Measurements from ENCODE around the gene MAD1L1.

MAD1L1 gene

DNA sequence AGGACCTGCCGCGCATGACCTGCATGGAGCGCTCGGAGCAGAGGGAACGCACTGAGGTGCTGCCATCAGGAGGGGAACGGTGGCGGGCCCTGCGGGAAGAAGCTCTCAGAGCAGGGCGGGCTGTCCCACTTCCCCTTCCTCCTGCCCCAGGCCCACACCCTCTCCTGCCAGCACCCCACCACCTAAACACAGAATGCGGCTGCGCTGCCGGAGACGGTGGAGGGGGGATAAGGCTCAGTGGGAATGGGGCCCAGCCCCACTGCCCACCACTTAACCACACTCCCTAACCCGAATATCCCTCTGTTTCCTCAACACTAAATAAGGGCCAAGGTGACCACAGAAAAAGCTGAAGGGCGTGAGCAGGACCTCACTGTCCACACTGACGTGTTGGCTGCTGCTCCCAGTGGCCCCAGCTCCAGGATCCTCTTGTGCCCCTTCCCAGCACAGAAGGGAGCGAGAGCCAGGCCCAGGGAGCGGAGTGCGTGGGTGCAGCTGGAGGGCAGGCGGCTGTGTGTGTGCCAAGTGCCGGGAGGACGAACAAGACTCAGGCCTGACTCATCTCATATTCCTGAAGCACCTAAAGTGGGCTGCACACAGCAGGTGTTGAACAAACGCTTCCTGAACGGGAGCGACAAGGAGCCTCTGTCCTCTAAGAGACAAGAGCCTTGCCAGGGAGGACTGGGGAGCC, 116.8 kb downstream of the MAD1L1 start:
- no peak overlapping the region for H2BK5ac ChIP-seq (ENCODE audit: low read depth, low read length, poor library complexity, severe bottlenecking)
- no peak overlapping the region for H4K91ac ChIP-seq (ENCODE audit: low read length)
- 92% methylated on average over 22 of the region's 25 CpGs for WGBS
- no peak overlapping the region for H2BK120ac ChIP-seq (ENCODE audit: low read depth, low read length)
- no peak overlapping the region for H4K8ac ChIP-seq (ENCODE audit: low read length)
- H2AK5ac ChIP-seq (ENCODE audit: low read length, severe bottlenecking): no peak overlapping the region
- H3K9me3 ChIP-seq (ENCODE audit: control insufficient read depth, low read length): no peaks in the 10 kb centered on the region
- no peak overlapping the region for H3K27ac ChIP-seq (ENCODE audit: low read length, poor library complexity, severe bottlenecking)
- peaks cover 6 to 22% of the 10 kb centered on the region in 2 experiments for H3K36me3 ChIP-seq (ENCODE audit: control insufficient read depth in 1 of 2, insufficient read depth in 2 of 2, low read depth in 1 of 2, low read length in 2 of 2)
- H2BK15ac ChIP-seq (ENCODE audit: low read depth, poor library complexity, severe bottlenecking): no peak overlapping the region
- H3K4me3 ChIP-seq (ENCODE audit: insufficient read depth in 1 of 2, low read depth in 1 of 2, low read length in 2 of 2): no peak overlapping the region
- H3K79me1 ChIP-seq (replicated peaks; ENCODE audit: low read length, poor library complexity, severe bottlenecking): peaks cover 22% of the 10 kb centered on the region
- DNase-seq: no peak
- no peak overlapping the region for H2BK12ac ChIP-seq (ENCODE audit: low read length in 2 of 2)
- H3K23ac ChIP-seq (ENCODE audit: low read length in 2 of 2): no peak overlapping the region
- H3K14ac ChIP-seq (ENCODE audit: low read length in 2 of 2): no peak overlapping the region
- no peak overlapping the region for H3K9ac ChIP-seq (ENCODE audit: low read length)
- H3K4me1 ChIP-seq (ENCODE audit: control insufficient read depth, insufficient read depth, low read depth, low read length): peaks cover 48% of the 10 kb centered on the region
- H3K4me2 ChIP-seq (ENCODE audit: low read length, poor library complexity, severe bottlenecking): no peak overlapping the region
- no peak overlapping the region for H3K4ac ChIP-seq (ENCODE audit: low read depth in 1 of 2, low read length in 2 of 2)
- H2AFZ ChIP-seq (ENCODE audit: low read depth, low read length): no peak overlapping the region
- H3K18ac ChIP-seq (ENCODE audit: low read depth in 1 of 2, low read length in 2 of 2): no peak overlapping the region
- no peaks in the 10 kb centered on the region for H3K27me3 ChIP-seq (ENCODE audit: control insufficient read depth in 1 of 2, insufficient read depth in 1 of 2, low read length in 2 of 2)

DNA sequence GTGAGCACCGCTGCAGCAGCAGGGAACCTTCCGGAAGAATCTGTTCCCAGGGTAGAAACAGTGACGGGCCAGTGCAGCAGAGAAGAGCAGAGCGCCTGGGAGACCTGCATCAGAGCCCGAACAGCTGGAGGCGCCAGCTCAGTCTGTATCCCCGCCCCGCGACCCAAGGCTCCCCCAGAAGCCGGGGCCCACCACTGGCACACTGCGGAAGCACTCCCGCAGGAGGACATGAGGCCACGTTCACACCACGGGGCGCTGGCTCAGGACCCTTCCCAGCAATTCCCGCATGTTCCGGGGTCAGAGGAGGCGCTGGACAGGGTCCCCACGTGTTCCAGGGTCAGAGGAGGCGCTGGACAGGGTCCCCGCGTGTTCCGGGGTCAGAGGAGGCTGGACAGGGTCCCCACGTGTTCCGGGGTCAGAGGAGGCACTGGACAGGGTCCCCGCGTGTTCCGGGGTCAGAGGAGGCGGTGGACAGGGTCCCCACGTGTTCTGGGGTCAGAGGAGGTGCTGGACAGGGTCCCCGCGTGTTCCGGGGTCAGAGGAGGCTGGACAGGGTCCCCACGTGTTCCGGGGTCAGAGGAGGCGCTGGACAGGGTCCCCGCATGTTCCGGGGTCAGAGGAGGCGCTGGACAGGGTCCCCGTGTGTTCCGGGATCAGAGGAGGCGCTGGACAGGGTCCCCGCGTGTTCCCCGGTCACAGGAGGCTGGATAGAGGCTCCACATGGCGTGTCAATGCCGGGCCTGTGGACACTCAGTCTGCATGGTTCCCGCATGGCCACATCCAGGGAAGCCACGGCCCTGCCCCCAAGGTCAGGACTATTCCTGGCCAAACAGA, 117.6 kb downstream of the MAD1L1 start:
- H3K9ac ChIP-seq (ENCODE audit: low read length): no peak overlapping the region
- H3K27me3 ChIP-seq (ENCODE audit: control insufficient read depth in 1 of 2, insufficient read depth in 1 of 2, low read length in 2 of 2): no peaks in the 10 kb centered on the region
- H3K79me1 ChIP-seq (replicated peaks; ENCODE audit: low read length, poor library complexity, severe bottlenecking): peaks cover 22% of the 10 kb centered on the region
- H2AFZ ChIP-seq (ENCODE audit: low read depth, low read length): no peak overlapping the region
- no peak overlapping the region for H3K27ac ChIP-seq (ENCODE audit: low read length, poor library complexity, severe bottlenecking)
- no peak overlapping the region for H2BK15ac ChIP-seq (ENCODE audit: low read depth, poor library complexity, severe bottlenecking)
- no peaks in the 10 kb centered on the region for H3K9me3 ChIP-seq (ENCODE audit: control insufficient read depth, low read length)
- peaks cover 48% of the 10 kb centered on the region for H3K4me1 ChIP-seq (ENCODE audit: control insufficient read depth, insufficient read depth, low read depth, low read length)
- H2BK12ac ChIP-seq (ENCODE audit: low read length in 2 of 2): no peak overlapping the region
- H2AK5ac ChIP-seq (ENCODE audit: low read length, severe bottlenecking): no peak overlapping the region
- peaks cover 6 to 15% of the 10 kb centered on the region in 2 experiments for H3K36me3 ChIP-seq (ENCODE audit: control insufficient read depth in 1 of 2, insufficient read depth in 2 of 2, low read depth in 1 of 2, low read length in 2 of 2)
- WGBS: 98% methylated on average over 49 of the region's 49 CpGs
- H3K18ac ChIP-seq (ENCODE audit: low read depth in 1 of 2, low read length in 2 of 2): no peak overlapping the region
- H3K4me3 ChIP-seq (ENCODE audit: insufficient read depth in 1 of 2, low read depth in 1 of 2, low read length in 2 of 2): no peak overlapping the region
- no peak overlapping the region for H3K4ac ChIP-seq (ENCODE audit: low read depth in 1 of 2, low read length in 2 of 2)
- H4K91ac ChIP-seq (ENCODE audit: low read length): no peak overlapping the region
- H2BK120ac ChIP-seq (ENCODE audit: low read depth, low read length): no peak overlapping the region
- no peak overlapping the region for H2BK5ac ChIP-seq (ENCODE audit: low read depth, low read length, poor library complexity, severe bottlenecking)
- DNase-seq: no peak
- H3K4me2 ChIP-seq (ENCODE audit: low read length, poor library complexity, severe bottlenecking): no peak overlapping the region
- H3K23ac ChIP-seq (ENCODE audit: low read length in 2 of 2): no peak overlapping the region
- H3K14ac ChIP-seq (ENCODE audit: low read length in 2 of 2): no peak overlapping the region
- no peak overlapping the region for H4K8ac ChIP-seq (ENCODE audit: low read length)

DNA sequence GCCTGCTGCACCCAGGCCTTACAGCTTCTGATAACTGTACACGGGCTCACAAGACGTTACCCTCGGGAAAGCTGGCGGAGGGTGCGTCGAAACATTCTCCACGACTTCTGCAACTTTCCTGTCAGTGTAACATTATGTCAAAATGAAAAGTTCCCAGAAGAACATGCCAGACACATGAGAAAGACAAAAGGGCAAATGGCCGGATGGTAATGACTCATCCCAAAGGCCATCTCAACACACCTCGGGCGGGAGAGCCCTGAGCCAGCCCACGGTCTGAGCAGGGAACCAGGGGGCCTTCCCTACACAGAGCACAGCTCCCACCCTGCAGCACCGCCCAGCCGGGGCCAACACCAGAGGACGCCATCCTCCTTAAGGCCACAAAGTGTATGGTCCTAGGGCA, 118.7 kb downstream of the MAD1L1 start:
- no peak overlapping the region for H3K27ac ChIP-seq (ENCODE audit: low read length, poor library complexity, severe bottlenecking)
- peaks cover 52% of the 10 kb centered on the region for H3K4me1 ChIP-seq (ENCODE audit: control insufficient read depth, insufficient read depth, low read depth, low read length)
- 40% methylated on average over 14 of the region's 14 CpGs for WGBS
- H3K18ac ChIP-seq (ENCODE audit: low read depth in 1 of 2, low read length in 2 of 2): peak overlapping the region in 1 of 2 experiments; percentile 64
- no peak overlapping the region for H4K91ac ChIP-seq (ENCODE audit: low read length)
- H3K4me2 ChIP-seq (ENCODE audit: low read length, poor library complexity, severe bottlenecking): no peak overlapping the region
- H3K4ac ChIP-seq (ENCODE audit: low read depth in 1 of 2, low read length in 2 of 2): no peak overlapping the region
- H3K14ac ChIP-seq (ENCODE audit: low read length in 2 of 2): no peak overlapping the region
- H3K9ac ChIP-seq (ENCODE audit: low read length): no peak overlapping the region
- no peaks in the 10 kb centered on the region for H3K9me3 ChIP-seq (ENCODE audit: control insufficient read depth, low read length)
- no peaks in the 10 kb centered on the region for H3K27me3 ChIP-seq (ENCODE audit: control insufficient read depth in 1 of 2, insufficient read depth in 1 of 2, low read length in 2 of 2)
- no peak overlapping the region for H2BK120ac ChIP-seq (ENCODE audit: low read depth, low read length)
- no peak overlapping the region for H2BK5ac ChIP-seq (ENCODE audit: low read depth, low read length, poor library complexity, severe bottlenecking)
- DNase-seq: peak; percentile 87
- no peak overlapping the region for H2BK15ac ChIP-seq (ENCODE audit: low read depth, poor library complexity, severe bottlenecking)
- H3K4me3 ChIP-seq (ENCODE audit: insufficient read depth in 1 of 2, low read depth in 1 of 2, low read length in 2 of 2): no peak overlapping the region
- H3K79me1 ChIP-seq (replicated peaks; ENCODE audit: low read length, poor library complexity, severe bottlenecking): peaks cover 26% of the 10 kb centered on the region
- peaks cover 6 to 12% of the 10 kb centered on the region in 2 experiments for H3K36me3 ChIP-seq (ENCODE audit: control insufficient read depth in 1 of 2, insufficient read depth in 2 of 2, low read depth in 1 of 2, low read length in 2 of 2)
- H2AK5ac ChIP-seq (ENCODE audit: low read length, severe bottlenecking): peak overlapping the region; percentile 21
- H2AFZ ChIP-seq (ENCODE audit: low read depth, low read length): no peak overlapping the region
- no peak overlapping the region for H3K23ac ChIP-seq (ENCODE audit: low read length in 2 of 2)
- no peak overlapping the region for H4K8ac ChIP-seq (ENCODE audit: low read length)
- no peak overlapping the region for H2BK12ac ChIP-seq (ENCODE audit: low read length in 2 of 2)

All from mesenchymal stem cell (in vitro differentiated cells and primary cell).